Kidney (tissue), 14 donors: ENCODE results near the gene MAT2B. TPM values are rescaled to one million over a fixed set of nuclear protein-coding genes. Genes with fewer than 3 reads are reported as not detected.

Experiments used
- DNase-seq, 5 donors: peaks; one replicate each; pipeline ENCODE4 v3.0.0-alpha.2; 2013 to 2020
- FAIRE-seq: peaks from 2 replicates; lab custom pipeline; 2012; peaks lifted over from hg19 to GRCh38; lab: Jason Lieb, UNC
- H3K27ac ChIP-seq, 2 donors: one replicate each; pipeline ENCODE4 v1.7.0; 2013; ENCODE audit warnings: low read depth in 2 of 2, low read length in 2 of 2, inconsistent platforms in 1 of 2
- H3K27me3 ChIP-seq: one replicate; pipeline ENCODE4 v1.7.1; 2013; ENCODE audit warnings: low read length, inconsistent platforms; ENCODE audit not compliant: control insufficient read depth, insufficient read depth
- H3K36me3 ChIP-seq, 3 donors: one replicate each; pipeline versions ENCODE4 v1.7.0 to v1.7.1; 2013; ENCODE audit warnings: low read length in 3 of 3, control low read depth in 1 of 3, inconsistent platforms in 1 of 3; ENCODE audit not compliant: insufficient read depth in 3 of 3, control insufficient read depth in 2 of 3
- H3K4me1 ChIP-seq, 3 donors: one replicate each; pipeline versions ENCODE4 v1.7.0 to v1.7.1; 2013; ENCODE audit warnings: low read length in 3 of 3, inconsistent platforms in 1 of 3, low read depth in 1 of 3; ENCODE audit not compliant: control insufficient read depth in 2 of 3, insufficient read depth in 2 of 3
- H3K4me3 ChIP-seq, 3 donors: one replicate each; pipeline versions ENCODE4 v1.7.0 to v1.8.1; 2013; ENCODE audit warnings: low read length in 3 of 3, control low read depth in 1 of 3, inconsistent platforms in 1 of 3
- H3K9ac ChIP-seq, 3 donors: one replicate each; pipeline versions ENCODE4 v1.7.0 to v1.7.1; 2013; ENCODE audit warnings: low read length in 3 of 3, control low read depth in 1 of 3, inconsistent platforms in 1 of 3
- H3K9me3 ChIP-seq, 3 donors: one replicate each; pipeline versions ENCODE4 v1.7.0 to v1.7.1; 2013; ENCODE audit warnings: low read length in 3 of 3, control low read depth in 1 of 3, inconsistent platforms in 1 of 3; ENCODE audit not compliant: control insufficient read depth in 2 of 3, insufficient read depth in 1 of 3
- CTCF ChIP-seq: IDR thresholded peaks from 3 replicates; pipeline ENCODE4 v1.5.1; 2012; ENCODE audit warnings: mild to moderate bottlenecking, moderate library complexity, borderline replicate concordance; ENCODE audit not compliant: insufficient read depth; ENCODE audit errors: extremely low read depth
- intact Hi-C: fragments of 100-400 bp; cut with DNase I; formaldehyde crosslinking; loops from one replicate; pipeline ENCODE4 v1.11.1; 2022
- polyA plus RNA-seq: library from polyadenylated mRNA; stranded (reverse); fragments of 350-450 nt; fragmentation: Illumina TruSeq; extraction: RNeasy Lipid Tissue Mini Kit (QIAGEN cat#74804); gene quantifications from one replicate; pipeline ENCODE4 v1.2.3, GENCODE V29; 2014; ENCODE audit warnings: low read depth, low replicate concordance; ENCODE audit not compliant: insufficient read depth
- total RNA-seq: library from RNA; stranded (reverse); fragmentation: NEBNext Ultra II Directional; extraction: Animal tissue kit (Norgen Biotek cat#: 25700); gene quantifications from one replicate; pipeline ENCODE4 v1.2.1, GENCODE V29; 2021
- donor health status: control.
- donor health status: control.
- donor health status: control.
- donor health status: control.
- donor health status: control.
- donor health status: DM: yes; HTN: yes; CAD: no.
- donor health status: Normal renal cell carcinoma (clear cell type).

The MAT2B gene
- total and polyA plus RNA-seq, 2 donors from 2014 or later, result 80.9 to 84.4 TPM

GRCh38 chr5:163566678-163567077 lies 61.3 kb downstream of the MAT2B start:
- H3K4me3 ChIP-seq, result no peak overlapping the region
- intact Hi-C loops, result no loop called here
- no peak for FAIRE-seq

GRCh38 chr5:163567811-163568210 lies 62.4 kb downstream of the MAT2B start:
- FAIRE-seq (no peak), DNase-seq (no peak)
- H3K4me1 ChIP-seq, result peaks cover 0 to 5% (median 0%) of the 10 kb centered on the region in 3 donors
- no peaks in the 10 kb centered on the region for H3K9me3 ChIP-seq
- H3K27ac ChIP-seq, result no peak overlapping the region
- TF ChIP-seq CTCF, result no peak
- H3K27me3 ChIP-seq, result peaks cover 5% of the 10 kb centered on the region
- H3K9ac ChIP-seq, result no peak overlapping the region
- no peaks in the 10 kb centered on the region for H3K36me3 ChIP-seq
- no peak overlapping the region for H3K4me3 ChIP-seq
- intact Hi-C loops, result no loop called here

More at GRCh38 chr5:163566678-163567077, 61.3 kb downstream of the MAT2B start:
- DNase-seq, result no peak
- H3K36me3 ChIP-seq, result no peaks in the 10 kb centered on the region
- no peak overlapping the region for H3K9ac ChIP-seq
- no peaks in the 10 kb centered on the region for H3K9me3 ChIP-seq
- peaks cover 0 to 5% (median 0%) of the 10 kb centered on the region in 3 donors for H3K4me1 ChIP-seq
- H3K27me3 ChIP-seq, result peaks cover 5% of the 10 kb centered on the region
- TF ChIP-seq CTCF, result no peak
- no peak overlapping the region for H3K27ac ChIP-seq

Other genes starting within 250 kb of the MAT2B start
- gene CCNG1, start 68.0 kb upstream of the MAT2B start, total RNA-seq, result 132 TPM
- 127 TPM for gene CCNG1, start 68.0 kb upstream of the MAT2B start, polyA plus RNA-seq
- gene NUDCD2, start 45.5 kb upstream of the MAT2B start, total RNA-seq, result 24.3 TPM
- 23.1 TPM for gene NUDCD2, start 45.5 kb upstream of the MAT2B start, polyA plus RNA-seq
- gene HMMR, start 45.0 kb upstream of the MAT2B start, total RNA-seq, result 0.91 TPM
- 0.58 TPM for gene HMMR, start 45.0 kb upstream of the MAT2B start, polyA plus RNA-seq